HepG2 (cell line): ENCODE data around the gene COL27A1. TPM values are rescaled to one million over a fixed set of nuclear protein-coding genes. Genes with fewer than 3 reads are reported as not detected.

Experiments used
- DMAP1 ChIP-seq: IDR thresholded peaks from 2 replicates; pipeline ENCODE4 v1.6.1; 2016
- HDAC2 ChIP-seq: sonication (generic); formaldehyde crosslinking; IDR thresholded peaks from 2 replicates; pipeline ENCODE4 v1.4.0; 2020; ENCODE audit warnings: missing genetic modification reagents
- polyA plus RNA-seq, 8 experiments: library from polyadenylated mRNA; depleted of rRNA in 3 of 8; stranded (reverse) in 7 of 8; unstranded in 1 of 8; fragments of >200 nt; fragmentation: Illumina TruSeq in 4 of 8; extraction: Trizol in 4 of 8; gene quantifications; 2 replicates each; pipeline versions ENCODE4 v1.2.1 to v1.2.3, GENCODE V29; 2011 to 2016; ENCODE audit warnings: low read depth in 4 of 8, missing spikeins in 1 of 8, mixed read lengths in 1 of 8; ENCODE audit not compliant: insufficient read depth in 1 of 8
- total RNA-seq, 5 experiments: library from RNA; depleted of rRNA; stranded (reverse); fragments of >200 nt; fragmentation: Illumina TruSeq; extraction: Trizol; gene quantifications; 2 replicates each; pipeline ENCODE4 v1.2.3, GENCODE V29; 2016; ENCODE audit warnings: low read depth in 1 of 5
- TF ChIP-seq, protein P1 (sequence below): IDR thresholded peaks from 2 replicates; pipeline ENCODE4 v1.6.1; 2012; ENCODE audit warnings: low read depth, low read length, improper control_type of control experiment
- TF ChIP-seq, protein P2 (sequence below): sonication (generic); formaldehyde crosslinking; IDR thresholded peaks from 2 replicates; pipeline ENCODE4 v1.4.0; 2020; ENCODE audit warnings: missing genetic modification reagents
- TF ChIP-seq, protein P3 (sequence below): IDR thresholded peaks from 2 replicates; pipeline ENCODE4 v1.4.0; 2020; ENCODE audit warnings: mild to moderate bottlenecking, missing genetic modification reagents
- TF ChIP-seq, protein P4 (sequence below): sonication (generic); formaldehyde crosslinking; IDR thresholded peaks from 2 replicates; pipeline ENCODE4 v1.4.0; 2020; ENCODE audit warnings: missing genetic modification reagents, low read depth, mild to moderate bottlenecking, borderline replicate concordance
- TF ChIP-seq, protein P5 (sequence below): sonication (generic); formaldehyde crosslinking; IDR thresholded peaks from 2 replicates; pipeline ENCODE4 v1.9.0; 2022; ENCODE audit warnings: missing genetic modification reagents, mild to moderate bottlenecking, borderline replicate concordance
- TF ChIP-seq, protein P6 (sequence below): sonication (generic); formaldehyde crosslinking; conservative IDR thresholded peaks from 2 replicates; pipeline ENCODE4 v1.4.0; 2020; ENCODE audit warnings: mild to moderate bottlenecking, missing genetic modification reagents, moderate library complexity

The COL27A1 gene
- total and polyA plus RNA-seq, 2 of the 13 experiments (the other 11 are each of a cell fraction or from before 2014, with no cell fraction given), result 71.3 to 89.1 TPM

DNA sequence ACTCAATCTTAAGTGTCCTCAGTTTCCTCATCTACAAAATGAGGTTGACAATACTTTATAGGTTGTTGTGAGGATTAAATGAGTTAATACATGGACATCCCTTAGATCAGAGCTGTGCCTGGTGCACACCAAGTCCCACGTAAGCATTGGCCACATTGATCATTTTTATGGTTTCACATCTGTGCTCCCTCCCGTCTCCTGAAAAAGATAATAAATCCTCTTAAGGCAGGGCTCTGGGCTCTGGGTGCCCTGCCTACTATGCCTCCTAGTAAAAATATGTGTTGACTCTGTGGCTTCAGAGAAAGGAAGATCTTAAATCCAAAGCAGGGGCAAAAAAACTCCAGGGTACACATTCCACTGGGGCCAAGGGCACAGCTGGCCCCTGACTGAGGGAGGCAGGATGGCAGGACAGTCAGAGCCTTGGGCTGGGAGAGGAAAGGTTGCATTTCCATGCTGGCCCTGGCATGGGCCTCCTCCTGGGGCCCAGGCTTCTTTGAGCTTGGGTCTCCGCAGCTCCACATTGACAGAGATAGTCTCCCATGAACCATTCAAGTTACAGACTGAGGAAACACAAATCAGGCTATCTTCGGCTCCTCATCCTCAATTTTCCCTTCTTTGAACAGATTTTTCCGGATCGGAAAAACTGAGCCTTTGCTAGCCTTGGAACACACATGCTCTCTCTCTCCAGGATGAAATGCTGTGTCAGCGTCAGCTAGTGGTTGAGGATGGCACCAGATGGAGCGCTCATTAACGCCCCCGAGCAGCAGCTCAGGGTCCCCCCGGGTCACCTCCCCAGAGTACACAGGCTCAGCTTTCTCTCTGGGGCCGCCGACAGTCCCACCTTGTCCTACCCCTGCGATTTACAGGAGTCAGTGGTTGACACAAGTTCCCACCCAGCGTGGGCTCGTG lies 33.9 kb upstream of the COL27A1 start (continued):
- TF ChIP-seq, protein P1, sequence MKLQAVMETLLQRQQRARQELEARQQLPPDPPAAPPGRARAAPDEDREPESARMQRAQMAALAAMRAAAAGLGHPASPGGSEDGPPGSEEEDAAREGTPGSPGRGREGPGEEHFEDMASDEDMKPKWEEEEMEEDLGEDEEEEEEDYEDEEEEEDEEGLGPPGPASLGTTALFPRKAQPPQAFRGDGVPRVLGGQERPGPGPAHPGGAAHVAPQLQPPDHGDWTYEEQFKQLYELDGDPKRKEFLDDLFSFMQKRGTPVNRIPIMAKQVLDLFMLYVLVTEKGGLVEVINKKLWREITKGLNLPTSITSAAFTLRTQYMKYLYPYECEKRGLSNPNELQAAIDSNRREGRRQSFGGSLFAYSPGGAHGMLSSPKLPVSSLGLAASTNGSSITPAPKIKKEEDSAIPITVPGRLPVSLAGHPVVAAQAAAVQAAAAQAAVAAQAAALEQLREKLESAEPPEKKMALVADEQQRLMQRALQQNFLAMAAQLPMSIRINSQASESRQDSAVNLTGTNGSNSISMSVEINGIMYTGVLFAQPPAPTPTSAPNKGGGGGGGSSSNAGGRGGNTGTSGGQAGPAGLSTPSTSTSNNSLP, result no peak
- TF ChIP-seq, protein P2, sequence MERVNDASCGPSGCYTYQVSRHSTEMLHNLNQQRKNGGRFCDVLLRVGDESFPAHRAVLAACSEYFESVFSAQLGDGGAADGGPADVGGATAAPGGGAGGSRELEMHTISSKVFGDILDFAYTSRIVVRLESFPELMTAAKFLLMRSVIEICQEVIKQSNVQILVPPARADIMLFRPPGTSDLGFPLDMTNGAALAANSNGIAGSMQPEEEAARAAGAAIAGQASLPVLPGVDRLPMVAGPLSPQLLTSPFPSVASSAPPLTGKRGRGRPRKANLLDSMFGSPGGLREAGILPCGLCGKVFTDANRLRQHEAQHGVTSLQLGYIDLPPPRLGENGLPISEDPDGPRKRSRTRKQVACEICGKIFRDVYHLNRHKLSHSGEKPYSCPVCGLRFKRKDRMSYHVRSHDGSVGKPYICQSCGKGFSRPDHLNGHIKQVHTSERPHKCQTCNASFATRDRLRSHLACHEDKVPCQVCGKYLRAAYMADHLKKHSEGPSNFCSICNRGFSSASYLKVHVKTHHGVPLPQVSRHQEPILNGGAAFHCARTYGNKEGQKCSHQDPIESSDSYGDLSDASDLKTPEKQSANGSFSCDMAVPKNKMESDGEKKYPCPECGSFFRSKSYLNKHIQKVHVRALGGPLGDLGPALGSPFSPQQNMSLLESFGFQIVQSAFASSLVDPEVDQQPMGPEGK (CRISPR knock-in tag), result peak; percentile 31; the same call in 1 of the 2 replicates
- TF ChIP-seq, protein P3, sequence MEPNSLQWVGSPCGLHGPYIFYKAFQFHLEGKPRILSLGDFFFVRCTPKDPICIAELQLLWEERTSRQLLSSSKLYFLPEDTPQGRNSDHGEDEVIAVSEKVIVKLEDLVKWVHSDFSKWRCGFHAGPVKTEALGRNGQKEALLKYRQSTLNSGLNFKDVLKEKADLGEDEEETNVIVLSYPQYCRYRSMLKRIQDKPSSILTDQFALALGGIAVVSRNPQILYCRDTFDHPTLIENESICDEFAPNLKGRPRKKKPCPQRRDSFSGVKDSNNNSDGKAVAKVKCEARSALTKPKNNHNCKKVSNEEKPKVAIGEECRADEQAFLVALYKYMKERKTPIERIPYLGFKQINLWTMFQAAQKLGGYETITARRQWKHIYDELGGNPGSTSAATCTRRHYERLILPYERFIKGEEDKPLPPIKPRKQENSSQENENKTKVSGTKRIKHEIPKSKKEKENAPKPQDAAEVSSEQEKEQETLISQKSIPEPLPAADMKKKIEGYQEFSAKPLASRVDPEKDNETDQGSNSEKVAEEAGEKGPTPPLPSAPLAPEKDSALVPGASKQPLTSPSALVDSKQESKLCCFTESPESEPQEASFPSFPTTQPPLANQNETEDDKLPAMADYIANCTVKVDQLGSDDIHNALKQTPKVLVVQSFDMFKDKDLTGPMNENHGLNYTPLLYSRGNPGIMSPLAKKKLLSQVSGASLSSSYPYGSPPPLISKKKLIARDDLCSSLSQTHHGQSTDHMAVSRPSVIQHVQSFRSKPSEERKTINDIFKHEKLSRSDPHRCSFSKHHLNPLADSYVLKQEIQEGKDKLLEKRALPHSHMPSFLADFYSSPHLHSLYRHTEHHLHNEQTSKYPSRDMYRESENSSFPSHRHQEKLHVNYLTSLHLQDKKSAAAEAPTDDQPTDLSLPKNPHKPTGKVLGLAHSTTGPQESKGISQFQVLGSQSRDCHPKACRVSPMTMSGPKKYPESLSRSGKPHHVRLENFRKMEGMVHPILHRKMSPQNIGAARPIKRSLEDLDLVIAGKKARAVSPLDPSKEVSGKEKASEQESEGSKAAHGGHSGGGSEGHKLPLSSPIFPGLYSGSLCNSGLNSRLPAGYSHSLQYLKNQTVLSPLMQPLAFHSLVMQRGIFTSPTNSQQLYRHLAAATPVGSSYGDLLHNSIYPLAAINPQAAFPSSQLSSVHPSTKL (CRISPR knock-in tag), result peak; percentile 41; the same call in 1 of the 2 replicates
- TF ChIP-seq, protein P4, sequence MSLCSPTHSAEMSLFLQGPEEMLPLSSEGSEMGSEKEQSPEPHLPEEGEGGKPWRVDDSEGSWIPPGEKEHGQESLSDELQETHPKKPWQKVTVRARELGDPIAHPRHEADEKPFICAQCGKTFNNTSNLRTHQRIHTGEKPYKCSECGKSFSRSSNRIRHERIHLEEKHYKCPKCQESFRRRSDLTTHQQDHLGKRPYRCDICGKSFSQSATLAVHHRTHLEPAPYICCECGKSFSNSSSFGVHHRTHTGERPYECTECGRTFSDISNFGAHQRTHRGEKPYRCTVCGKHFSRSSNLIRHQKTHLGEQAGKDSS, result no peak
- TF ChIP-seq DMAP1 (no peak), HDAC2 (CRISPR knock-in tag) (peak; percentile 44; the same call in 1 of the 2 replicates)
- TF ChIP-seq, protein P5, sequence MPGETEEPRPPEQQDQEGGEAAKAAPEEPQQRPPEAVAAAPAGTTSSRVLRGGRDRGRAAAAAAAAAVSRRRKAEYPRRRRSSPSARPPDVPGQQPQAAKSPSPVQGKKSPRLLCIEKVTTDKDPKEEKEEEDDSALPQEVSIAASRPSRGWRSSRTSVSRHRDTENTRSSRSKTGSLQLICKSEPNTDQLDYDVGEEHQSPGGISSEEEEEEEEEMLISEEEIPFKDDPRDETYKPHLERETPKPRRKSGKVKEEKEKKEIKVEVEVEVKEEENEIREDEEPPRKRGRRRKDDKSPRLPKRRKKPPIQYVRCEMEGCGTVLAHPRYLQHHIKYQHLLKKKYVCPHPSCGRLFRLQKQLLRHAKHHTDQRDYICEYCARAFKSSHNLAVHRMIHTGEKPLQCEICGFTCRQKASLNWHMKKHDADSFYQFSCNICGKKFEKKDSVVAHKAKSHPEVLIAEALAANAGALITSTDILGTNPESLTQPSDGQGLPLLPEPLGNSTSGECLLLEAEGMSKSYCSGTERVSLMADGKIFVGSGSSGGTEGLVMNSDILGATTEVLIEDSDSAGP (CRISPR knock-in tag), result peak; percentile 33; the same call in 1 of the 2 replicates
- TF ChIP-seq, protein P6, sequence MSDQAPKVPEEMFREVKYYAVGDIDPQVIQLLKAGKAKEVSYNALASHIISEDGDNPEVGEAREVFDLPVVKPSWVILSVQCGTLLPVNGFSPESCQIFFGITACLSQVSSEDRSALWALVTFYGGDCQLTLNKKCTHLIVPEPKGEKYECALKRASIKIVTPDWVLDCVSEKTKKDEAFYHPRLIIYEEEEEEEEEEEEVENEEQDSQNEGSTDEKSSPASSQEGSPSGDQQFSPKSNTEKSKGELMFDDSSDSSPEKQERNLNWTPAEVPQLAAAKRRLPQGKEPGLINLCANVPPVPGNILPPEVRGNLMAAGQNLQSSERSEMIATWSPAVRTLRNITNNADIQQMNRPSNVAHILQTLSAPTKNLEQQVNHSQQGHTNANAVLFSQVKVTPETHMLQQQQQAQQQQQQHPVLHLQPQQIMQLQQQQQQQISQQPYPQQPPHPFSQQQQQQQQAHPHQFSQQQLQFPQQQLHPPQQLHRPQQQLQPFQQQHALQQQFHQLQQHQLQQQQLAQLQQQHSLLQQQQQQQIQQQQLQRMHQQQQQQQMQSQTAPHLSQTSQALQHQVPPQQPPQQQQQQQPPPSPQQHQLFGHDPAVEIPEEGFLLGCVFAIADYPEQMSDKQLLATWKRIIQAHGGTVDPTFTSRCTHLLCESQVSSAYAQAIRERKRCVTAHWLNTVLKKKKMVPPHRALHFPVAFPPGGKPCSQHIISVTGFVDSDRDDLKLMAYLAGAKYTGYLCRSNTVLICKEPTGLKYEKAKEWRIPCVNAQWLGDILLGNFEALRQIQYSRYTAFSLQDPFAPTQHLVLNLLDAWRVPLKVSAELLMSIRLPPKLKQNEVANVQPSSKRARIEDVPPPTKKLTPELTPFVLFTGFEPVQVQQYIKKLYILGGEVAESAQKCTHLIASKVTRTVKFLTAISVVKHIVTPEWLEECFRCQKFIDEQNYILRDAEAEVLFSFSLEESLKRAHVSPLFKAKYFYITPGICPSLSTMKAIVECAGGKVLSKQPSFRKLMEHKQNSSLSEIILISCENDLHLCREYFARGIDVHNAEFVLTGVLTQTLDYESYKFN (CRISPR knock-in tag), result peak; percentile 52
